T-helper 22 cell (primary cell): Measurements from ENCODE around the gene TCERG1L.

Experiments
- DNase-seq: peaks from one replicate; pipeline ENCODE4 v3.0.0-alpha.2; 2020; ENCODE audit warnings: low read depth

TCERG1L gene

DNA sequence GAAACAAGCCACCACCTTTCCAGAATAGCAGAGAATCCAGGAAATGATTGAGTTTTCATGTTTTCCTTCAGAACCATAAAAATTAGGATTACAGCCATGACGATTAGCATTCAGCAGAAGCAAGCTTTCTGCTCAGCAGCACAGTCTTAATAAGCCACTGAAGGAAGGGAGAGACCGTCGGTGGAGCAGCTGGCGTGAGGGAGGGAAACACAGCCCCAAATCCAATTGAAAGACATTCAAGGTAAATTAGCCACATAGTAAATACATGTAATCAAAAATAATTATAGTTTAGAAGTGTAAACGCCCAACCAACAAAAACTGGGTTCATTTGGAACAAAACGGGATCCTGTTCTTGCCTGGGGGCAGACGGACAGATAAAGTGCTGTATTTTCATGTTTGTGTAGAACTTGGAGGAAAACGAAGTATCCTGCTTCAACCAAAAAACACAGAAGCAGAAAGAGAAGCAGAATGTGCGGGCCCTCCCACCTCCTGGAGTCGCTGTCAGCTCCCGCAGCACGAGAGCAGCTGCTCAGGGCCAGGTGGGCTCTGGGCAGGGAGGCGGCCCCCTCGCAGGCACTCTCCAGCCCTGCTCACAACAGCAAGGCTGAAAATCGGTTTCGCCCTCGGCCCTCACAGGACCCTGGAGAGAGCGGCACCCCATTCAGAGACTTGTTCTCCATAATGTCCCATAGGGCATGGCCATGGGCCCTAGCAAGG lies 84.9 kb downstream of the TCERG1L start:
- DNase-seq, result no peak

DNA sequence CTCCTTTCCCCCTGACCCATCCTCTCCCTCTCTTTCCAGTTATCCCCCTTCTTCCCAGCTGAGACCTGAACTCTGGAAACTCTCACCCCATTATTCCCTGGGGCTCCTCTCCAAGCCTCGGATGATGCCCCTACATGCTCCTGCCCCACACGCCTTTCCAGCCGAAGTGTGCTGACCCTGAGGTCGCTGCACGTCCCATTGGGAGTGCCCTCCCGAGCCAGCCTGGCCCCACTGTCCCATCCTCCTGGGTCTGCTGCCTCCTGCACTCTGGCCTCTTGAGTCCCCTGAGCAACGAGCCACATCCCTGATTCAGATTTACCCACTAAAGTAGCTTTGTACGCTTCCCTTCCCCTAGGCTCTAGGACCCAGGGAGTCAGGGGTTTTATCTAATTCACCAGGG lies 87.4 kb downstream of the TCERG1L start:
- no peak for DNase-seq

DNA sequence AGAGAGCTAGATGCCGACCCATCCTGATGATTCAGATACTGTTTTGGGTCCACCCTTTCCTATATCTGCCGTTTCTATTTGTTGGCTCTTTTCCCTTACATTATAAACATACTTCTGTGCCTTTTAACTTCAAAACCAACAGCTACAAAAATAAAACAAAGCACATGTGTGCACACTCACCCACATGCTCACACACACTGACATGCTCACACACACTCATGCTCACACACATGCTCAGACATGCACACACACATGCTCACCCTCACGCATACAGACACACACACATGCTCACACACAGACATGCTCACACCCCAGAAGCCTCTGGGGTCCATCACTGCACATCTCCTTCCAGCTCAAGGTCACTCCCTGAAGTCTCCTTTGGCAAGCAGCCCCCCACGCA lies 88.1 kb downstream of the TCERG1L start:
- no peak for DNase-seq

DNA sequence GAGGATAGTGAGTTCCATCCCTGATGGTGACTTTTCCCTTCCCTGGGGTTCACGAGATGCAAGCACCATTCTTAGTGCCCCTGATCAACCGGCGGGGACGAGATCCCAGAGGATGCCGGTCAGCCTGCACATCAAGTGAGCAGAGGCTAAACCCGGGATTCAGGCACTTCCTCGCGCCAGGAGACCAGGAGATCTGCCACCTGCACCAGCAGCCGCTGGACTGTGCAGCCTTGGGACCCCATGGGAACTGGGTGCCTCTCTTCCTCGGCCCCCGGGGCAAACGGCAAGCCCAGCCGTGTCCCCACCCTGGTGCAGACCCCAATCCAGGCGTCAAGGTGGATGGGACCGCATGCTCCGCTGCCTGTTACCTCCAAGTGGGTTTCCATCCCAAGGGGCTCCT lies 88.5 kb downstream of the TCERG1L start:
- no peak for DNase-seq

DNA sequence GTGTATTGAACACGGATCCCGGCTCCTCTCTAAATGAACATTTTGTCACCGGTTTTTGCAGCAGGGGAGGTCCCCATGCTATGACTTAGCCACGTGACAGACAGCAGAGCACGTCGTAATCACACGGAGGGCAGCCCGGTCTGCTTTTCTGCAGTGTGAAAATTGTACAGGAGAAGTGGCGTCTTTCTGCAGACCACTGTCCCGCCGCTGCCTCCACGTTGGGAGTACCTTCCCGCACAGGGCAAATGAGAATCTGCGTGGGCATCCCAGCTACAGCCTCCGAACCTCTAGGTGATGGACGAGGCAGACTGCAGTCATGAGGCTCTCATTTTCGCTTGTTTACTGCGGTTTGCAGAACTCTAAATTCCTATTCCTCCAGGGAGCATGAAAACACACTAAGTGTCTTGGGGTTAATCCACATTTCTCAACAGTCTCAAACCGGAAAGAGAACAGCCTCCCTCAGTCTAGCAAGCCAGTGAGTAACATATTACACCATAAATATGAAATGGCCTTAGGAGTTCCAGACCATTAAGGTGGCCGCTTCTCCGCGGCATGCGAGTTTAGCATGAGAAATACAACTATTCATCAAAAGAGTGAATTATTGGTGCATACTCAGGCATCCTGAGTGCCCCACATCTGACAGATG lies 89.8 kb downstream of the TCERG1L start:
- no peak for DNase-seq

DNA sequence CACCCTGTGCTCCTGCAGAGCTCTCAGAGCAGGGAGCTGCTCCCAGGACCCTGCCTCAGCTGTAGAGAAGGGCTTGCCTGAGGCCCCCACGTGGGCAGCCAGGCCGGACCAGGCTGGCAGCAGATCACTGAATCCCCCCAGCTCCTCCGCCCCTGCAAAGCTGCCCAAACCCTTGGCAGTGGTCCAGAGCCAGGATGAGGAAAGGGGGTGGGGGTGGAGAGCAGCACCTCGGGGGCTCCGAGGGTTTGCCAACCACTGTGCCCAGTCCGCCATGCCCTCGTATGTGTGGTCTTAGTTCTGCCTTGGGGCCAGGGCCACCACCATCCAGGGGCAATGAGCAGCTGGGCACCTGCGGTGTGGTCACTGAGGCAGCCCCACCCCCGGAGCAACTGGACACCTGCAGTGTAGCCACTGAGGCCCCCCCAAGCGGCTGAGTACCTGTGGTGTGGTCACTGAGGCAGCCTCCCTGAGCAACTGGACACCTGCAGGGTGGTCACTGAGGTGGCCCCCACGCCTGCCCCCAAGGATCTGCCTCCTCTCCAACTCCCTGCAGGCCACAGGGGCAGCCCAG lies 90.8 kb downstream of the TCERG1L start:
- no peak for DNase-seq

DNA sequence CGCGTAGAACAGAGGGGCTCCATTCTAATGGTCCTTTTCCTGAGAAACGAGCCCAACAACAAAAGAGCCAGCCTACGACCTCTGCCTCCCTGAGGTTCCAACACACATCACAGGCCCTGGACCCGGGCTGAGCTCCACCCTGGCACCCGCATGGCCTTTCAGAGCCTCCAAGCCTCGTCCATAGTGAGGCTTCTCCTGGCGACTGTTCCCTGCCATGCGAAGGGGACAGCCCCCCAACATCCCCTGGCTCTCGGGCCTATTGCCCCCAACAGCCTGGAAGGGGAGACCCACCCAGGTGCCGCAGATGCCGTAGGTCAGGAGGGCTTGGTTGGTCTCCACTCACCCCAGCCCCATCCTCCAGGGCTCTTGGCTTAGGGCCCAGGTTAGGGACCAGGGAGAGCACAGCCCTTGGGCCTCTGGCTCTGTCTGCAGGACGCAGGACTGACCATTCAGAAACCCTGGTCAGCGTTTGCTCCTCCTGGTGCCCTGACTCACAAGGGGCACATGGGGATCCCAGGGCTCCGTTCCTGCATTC lies 91.5 kb downstream of the TCERG1L start:
- DNase-seq, result no peak

DNA sequence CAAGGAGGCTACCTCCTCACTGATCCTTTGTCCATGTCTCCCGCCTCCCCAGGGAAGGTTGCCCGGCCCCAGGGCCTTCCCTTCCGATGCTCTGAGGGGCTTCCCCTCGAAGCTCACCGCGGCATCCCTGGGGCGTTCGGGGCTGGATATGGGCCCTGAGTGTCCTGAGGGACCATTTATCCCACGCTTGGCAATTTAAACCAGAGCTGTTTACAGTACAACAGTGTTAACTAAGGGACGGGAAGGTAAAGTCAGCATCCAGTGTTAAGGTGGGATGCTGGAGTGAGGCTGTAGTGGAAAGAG lies 92.0 kb downstream of the TCERG1L start:
- DNase-seq, result no peak

DNA sequence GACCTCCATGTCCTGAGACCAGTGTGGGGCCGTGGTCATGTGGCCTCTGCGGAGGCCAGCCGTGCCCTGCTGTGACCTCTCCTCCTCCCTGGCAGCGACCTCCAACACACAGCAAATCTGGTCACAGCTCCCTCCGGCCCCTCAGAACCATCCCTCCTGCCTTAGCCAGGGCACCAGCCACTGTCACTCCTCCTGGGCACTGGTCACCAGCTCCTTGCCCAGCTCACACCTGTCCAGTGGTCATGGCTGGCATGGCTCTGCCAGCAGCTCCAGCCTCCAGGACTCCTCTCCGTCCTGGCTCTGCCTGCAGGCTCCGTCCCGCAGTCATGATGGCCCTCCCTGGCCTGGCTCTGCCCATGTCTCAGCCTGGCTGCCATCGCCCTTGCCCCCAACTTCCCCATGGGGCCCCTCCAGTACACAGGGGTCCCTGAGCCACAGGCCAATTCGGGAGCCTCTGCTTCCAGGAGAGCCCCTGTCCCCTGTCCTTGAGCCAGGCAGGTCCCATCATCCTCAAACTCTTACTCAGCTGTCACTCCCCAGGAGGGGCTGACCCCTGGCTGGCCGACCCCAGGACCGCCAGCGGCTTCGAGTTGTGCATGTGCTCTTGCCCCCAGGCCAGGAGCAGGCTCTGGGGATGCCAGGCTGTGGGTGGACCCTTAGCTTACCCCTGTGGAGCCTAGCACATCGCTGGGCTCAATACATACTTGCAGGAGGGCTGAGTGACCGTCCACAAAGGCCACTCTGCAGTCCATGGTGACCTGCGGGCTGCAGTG lies 92.5 kb downstream of the TCERG1L start:
- DNase-seq, result no peak

DNA sequence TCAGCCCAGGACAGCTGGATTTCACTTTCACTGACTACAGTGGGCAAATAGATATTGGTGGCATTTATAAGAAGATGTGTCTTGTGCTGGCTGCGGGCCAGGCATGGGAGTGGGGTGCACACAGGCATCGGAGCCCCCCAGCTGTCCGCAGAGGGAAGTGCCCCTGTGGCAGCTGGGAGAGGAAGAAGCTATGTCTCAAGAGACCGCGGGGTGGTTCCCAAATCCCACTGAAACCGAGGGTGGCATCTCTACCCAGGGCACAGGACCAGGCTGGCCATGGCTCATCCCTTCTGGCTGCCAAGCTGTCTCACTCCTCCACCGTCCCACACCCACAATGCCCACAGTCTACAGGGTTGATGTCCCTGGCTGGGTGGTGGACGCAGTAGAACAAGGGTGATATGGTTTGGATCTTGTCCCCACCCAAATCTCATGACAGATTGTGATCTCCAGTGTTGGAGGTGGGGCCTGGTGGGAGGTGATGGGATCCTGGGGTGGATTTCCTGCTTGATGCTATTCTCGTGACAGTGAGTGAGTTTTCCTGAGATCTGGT lies 94.8 kb downstream of the TCERG1L start:
- DNase-seq, result no peak

DNA sequence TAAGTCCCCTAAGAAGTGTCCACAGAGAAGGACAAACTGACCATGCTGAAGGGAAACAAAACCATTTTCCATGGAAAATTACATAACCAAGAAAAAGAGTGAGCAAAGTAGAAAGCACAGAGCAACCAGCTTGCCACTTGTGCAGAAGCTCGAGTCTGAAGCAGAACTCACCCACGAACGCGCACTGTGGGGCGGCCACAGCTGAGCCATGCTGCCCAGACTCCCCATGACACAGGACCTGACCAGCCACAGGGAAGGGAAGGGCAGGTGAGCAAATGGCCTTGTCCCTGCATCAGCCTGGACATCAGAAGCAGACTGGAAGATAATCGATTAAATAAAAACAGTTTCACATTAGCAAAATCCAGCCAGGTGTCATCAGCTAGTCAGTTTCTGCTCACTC lies 95.7 kb downstream of the TCERG1L start:
- no peak for DNase-seq

DNA sequence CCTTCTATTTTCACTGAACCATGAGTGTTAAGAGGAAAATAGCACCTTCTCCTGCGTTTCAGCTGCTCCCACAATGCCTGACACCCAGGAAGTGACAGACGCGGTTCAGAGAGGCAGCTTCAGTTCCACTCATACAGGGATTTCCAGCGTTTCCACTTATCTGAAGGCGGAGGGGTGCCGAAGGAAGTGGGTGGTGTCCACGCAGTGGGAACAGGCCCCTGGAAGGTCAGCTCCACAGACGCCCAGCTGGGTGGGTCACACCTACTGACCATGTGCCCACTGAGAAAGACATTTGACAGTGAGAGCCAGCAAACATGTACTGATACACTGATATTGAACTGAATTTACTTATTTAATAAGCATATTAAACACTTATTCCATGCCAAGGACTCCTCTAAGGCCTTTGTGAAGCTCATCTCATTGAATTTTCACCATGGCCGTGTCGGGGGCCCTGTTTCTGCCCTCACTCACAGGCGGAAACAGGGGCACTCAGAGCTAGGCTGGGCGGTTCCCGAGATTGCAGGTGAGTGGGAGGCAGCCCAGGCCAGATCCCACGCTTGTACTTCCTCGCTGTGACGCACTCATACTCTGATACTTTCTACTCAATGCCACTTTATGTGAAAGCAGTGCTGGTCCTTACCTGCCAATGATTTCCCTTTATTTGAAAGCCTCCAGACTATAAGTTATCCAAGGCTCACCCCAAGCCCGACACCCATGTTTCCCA lies 96.8 kb downstream of the TCERG1L start:
- no peak for DNase-seq

DNA sequence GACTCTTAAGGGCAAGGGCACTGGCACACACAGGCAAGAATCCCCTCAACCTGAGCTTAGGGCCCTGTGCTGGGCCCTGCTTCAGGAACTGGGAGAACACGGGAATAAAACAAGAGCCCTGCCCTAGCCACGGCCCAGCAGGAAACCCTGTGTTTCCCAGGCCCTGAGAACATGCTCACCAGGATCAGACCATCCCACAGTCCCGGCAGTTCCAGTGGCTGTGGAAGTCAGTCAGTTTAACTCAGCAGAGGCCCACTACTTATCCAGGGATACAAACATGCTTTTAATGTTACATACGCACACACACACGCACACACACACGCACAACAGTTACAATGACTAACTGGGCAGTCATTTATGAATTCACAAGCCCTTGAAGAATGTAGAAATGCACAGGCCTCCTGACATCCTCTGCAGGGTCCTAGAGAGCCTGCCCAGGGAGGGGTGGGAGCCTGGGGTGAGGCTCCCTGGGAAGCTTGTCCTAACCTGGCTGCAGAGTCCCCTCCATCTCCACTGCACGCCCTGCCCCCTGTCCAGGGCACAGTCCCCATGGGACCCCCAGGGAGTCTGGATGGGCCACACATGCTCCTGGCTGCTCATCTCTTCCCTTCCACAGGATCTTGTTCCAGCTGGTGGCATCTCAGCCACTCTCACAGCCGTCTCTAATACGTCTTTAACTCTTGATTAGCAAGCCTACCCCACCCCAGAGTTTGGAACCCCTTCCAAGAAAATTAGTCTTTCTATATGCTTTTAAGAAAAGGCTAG lies 97.6 kb downstream of the TCERG1L start:
- no peak for DNase-seq

DNA sequence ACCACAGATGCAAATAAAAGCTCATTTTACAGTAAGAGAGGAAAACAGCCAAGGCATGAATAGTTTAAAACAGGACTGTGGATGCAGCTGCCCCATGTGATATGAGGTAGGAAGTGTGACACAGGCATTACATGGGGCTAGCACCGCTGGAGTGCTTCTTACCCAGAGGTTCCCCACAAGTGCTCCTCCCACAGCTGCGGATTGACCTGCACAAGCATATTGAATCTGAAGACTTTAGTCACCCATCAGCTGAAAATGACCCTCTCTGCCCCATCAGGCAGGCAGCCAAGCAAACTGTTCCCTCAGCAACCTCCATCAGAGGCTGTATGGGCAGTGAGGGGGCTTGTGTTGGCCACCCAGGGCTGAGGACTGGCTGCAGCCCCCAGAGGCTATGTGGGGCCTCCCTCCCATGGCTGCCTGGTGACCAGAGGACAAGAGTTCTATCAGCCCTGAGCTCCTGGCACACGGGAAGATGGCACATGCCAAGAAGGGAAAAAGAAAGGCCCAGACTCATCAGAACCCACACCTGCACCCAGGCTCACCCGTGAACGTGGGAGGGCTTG lies 98.7 kb downstream of the TCERG1L start:
- DNase-seq, result no peak

DNA sequence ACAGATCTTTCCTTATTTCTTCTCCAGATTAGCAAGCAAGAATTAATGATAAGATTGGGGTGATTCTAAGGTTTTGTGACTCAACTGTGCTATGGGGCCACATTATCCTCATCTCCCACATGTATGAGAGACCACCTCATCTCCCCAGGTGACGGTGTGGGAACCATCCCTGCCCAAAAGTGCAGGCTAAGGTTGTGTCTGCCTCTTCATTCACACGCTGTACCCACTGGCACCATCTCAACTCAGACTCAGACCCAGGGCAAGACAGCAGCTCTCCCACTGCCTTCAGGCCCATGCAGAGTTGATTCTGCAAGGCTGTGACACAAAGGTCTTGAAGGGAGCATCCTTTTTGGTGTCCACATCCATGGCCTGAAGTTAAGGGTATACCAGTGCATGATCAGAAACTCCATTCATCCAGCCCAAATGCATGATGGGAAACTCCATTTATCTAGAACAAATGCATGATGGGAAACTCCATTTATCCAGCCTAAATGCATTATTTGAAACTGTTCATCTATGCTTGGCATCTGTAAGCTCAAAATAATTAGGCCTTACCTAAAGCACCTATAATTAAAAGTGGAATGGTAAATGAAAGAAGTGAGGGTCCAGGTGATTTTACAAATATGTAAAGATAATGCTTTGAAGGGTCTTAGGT lies 99.4 kb downstream of the TCERG1L start:
- DNase-seq, result no peak

DNA sequence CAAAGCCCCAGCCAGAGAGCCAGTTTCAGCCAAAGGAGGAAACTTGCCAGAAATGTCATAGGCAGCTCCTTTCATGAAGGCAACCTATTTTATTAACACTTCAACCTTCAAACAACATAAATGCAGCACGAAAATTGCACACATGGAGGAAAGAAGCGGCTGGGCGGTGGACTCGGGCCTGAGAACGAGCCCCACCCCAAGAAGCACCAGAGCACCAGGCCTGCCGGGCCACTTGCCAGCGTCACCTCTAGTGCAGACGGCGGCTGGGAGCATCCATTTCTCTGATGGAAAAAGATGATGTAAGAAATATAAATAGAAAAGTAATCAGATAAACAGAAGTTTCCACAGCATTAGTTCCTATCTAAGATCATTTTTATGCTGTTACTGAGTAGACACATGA lies 100.0 kb downstream of the TCERG1L start:
- DNase-seq, result no peak

DNA sequence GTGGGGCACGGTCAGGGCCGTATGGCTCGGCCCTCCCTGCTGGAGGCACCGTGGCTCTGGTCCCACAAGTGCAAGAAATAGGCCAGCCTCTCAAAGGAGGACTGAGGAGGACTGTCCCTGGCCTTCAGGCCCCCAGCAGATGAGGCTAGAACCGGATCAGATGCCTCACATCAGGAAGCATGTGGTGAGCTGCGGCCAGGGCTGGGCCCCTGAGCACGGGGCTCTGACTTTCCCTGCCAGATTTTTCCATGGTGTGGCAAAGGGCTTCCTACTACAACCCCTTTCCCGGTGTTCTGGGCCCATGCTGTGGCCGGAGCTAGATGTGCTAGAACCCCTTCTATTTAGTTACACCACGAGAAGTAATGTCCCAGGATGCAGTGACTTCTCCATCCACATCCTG lies 100.4 kb downstream of the TCERG1L start:
- no peak for DNase-seq

DNA sequence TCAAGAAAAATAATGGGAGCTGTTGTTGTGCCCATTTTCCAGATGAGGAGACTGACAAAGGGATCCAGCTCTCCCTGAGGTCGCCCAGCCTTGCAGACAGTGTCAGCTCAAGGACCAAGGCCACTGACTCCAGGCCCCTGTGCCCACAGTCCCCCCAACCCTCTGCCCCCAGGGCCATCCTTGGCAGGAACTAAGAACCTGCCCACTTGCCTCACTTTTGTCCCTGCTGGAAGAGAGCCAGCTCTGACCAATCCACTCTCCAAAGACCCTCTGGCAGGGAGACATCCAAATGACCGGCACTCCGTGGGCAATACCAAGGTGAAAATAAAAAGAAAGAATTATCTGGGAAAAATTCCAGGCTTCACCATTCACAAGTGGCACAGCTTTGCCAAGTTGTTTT lies 101.3 kb downstream of the TCERG1L start:
- DNase-seq, result no peak

DNA sequence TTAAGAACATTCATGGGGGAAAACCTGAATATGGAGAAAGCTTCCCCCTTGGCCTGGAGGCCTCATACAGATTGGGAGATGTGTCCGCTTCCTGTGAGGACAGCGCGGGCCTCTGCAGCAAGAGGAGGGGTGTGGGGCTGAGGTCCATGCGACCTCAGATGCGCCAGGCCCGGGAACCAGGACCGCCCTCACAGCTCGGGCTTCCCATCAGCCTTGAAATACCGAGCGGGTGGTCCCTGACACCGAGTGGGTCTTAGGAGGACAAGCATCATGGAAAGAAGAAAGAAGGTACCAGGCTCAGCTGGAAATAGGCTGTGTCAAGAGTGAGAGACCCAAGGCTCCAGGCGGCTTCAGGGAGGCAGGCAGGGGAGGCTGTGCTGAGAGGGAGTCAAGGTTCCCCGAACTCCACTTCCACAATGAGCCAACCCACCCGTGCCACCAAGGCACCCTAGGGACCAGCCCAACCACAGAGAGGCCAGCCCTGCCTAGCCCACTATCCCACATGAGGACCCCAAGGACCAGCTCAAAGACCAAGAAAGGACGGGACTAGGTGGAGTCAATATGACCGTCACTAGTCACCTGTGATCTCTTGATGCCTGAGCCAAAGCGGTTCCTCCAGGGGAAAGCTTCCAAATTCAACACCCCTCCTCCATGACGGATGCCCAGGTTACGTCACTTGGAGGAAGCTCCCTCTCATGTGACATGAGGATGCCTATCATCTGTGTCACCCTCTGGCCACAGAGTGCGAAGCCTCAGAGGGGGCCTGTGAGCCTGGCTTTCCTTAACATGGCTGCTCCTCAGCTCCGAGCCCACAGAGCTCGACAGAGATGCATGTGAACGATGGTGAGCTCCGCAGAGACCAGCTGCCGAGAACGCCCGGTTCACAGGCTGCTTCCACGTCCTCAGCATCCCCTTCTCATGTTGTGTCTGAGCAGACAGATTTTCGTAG lies 103.7 kb downstream of the TCERG1L start:
- DNase-seq, result no peak
